Upper lobe of left lung (tissue), 4 donors: Measurements from ENCODE around the gene ZNF724.

Experiments
- EP300 ChIP-seq, 4 donors: sonication (generic); formaldehyde crosslinking; IDR thresholded peaks; one replicate each; pipeline ENCODE4 v1.5.1; 2017; ENCODE audit warnings: antibody characterized with exemption in 4 of 4, control low read depth in 2 of 4
- POLR2A ChIP-seq, 4 donors: fragments of 450-650 bp; IDR thresholded peaks; one replicate each; pipeline ENCODE4 v1.5.1; 2016 to 2017; ENCODE audit warnings: antibody characterized with exemption in 4 of 4, mild to moderate bottlenecking in 2 of 4
- TF ChIP-seq, protein P1 (sequence below), 6 experiments: fragments of 450-650 bp in 4 of 6; fragments of 200-600 bp in 2 of 6; sonication (generic) in 2 of 6; IDR thresholded peaks; one replicate each; pipeline ENCODE4 v1.5.1; 2016 to 2019; ENCODE audit warnings: antibody characterized with exemption in 6 of 6

DNA sequence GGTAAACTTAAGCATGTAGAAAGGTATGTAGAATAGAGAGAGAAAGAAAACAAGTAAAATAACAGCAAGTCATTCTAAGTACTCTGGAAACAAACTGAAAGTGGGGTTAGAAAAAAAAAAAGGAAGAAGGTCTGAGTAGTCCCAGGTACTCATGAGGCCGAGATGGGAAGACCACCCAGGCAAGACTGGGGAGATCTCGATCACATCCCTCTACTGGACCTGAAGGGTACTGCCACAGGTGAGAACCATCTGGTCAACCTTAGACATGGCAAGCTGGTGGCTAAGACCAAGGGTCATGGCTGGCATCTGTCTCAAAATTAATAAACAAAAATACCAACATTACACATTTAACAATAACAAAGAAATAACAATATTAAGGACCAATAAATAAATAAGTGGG, 36.3 kb upstream of the ZNF724 start:
- TF ChIP-seq EP300 (IDR thresholded peaks at IDR 0.05): no peak
- TF ChIP-seq, protein P1, sequence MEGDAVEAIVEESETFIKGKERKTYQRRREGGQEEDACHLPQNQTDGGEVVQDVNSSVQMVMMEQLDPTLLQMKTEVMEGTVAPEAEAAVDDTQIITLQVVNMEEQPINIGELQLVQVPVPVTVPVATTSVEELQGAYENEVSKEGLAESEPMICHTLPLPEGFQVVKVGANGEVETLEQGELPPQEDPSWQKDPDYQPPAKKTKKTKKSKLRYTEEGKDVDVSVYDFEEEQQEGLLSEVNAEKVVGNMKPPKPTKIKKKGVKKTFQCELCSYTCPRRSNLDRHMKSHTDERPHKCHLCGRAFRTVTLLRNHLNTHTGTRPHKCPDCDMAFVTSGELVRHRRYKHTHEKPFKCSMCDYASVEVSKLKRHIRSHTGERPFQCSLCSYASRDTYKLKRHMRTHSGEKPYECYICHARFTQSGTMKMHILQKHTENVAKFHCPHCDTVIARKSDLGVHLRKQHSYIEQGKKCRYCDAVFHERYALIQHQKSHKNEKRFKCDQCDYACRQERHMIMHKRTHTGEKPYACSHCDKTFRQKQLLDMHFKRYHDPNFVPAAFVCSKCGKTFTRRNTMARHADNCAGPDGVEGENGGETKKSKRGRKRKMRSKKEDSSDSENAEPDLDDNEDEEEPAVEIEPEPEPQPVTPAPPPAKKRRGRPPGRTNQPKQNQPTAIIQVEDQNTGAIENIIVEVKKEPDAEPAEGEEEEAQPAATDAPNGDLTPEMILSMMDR (IDR thresholded peaks at IDR 0.05): no peak
- no peak for TF ChIP-seq POLR2A (IDR thresholded peaks at IDR 0.05)
